Right lobe of liver (tissue), 6 donors: Measurements from ENCODE around the gene LINC01488. TPM values are rescaled to one million over a fixed set of nuclear protein-coding genes. Genes with fewer than 3 reads are reported as not detected.

Source experiments
- ATAC-seq, 4 donors: fragments of 200-7000 bp; cut with Tn5 transposase; one replicate each; pipeline ENCODE4 v1.9.1; 2020; ENCODE audit warnings: mild to moderate bottlenecking in 4 of 4, moderate library complexity in 4 of 4
- DNase-seq, 3 donors: peaks; one replicate each; pipeline ENCODE4 v3.0.0-alpha.2; 2020
- H3K27ac ChIP-seq, 3 donors: fragments of 200-600 bp; one replicate each; pipeline ENCODE4 v1.8.0; 2022
- H3K27me3 ChIP-seq, 2 donors: fragments of 200-600 bp; one replicate each; pipeline ENCODE4 v1.8.0; 2022
- H3K36me3 ChIP-seq, 4 donors: fragments of 200-600 bp; sonication (generic) in 1 of 4; one replicate each; pipeline versions ENCODE4 v1.5.1 to v1.8.0; 2017 to 2022; ENCODE audit warnings: control low read depth in 1 of 4
- H3K4me1 ChIP-seq, 4 donors: fragments of 200-600 bp; sonication (generic) in 1 of 4; one replicate each; pipeline versions ENCODE4 v1.5.1 to v1.8.0; 2017 to 2022; ENCODE audit warnings: control low read depth in 1 of 4
- H3K4me3 ChIP-seq, 3 donors: fragments of 200-600 bp; one replicate each; pipeline ENCODE4 v1.8.0; 2022
- H3K9me3 ChIP-seq, 4 donors: fragments of 200-600 bp; sonication (generic) in 1 of 4; one replicate each; pipeline versions ENCODE4 v1.5.1 to v1.8.0; 2017 to 2022; ENCODE audit warnings: control low read depth in 1 of 4
- CTCF ChIP-seq, 4 donors: fragments of 200-600 bp in 3 of 4; fragments of 450-650 bp in 1 of 4; IDR thresholded peaks; one replicate each; pipeline versions ENCODE4 v1.5.1 to v1.8.0; 2016 to 2022; ENCODE audit warnings: antibody characterized with exemption in 4 of 4, mild to moderate bottlenecking in 2 of 4
- POLR2A ChIP-seq: fragments of 450-650 bp; IDR thresholded peaks from one replicate; pipeline ENCODE4 v1.6.1; 2017; ENCODE audit warnings: antibody characterized with exemption, mild to moderate bottlenecking
- WGBS: methylation state at CpG from one replicate; pipeline ENCODE4 v1.1.6; 2018; ENCODE audit warnings: low coverage, low lambda C conversion rate; ENCODE audit not compliant: insufficient coverage; ENCODE audit errors: missing lambda C conversion rate; 5-methylcytosine and 5-hydroxymethylcytosine counted together
- intact Hi-C, 2 donors: fragments of 100-400 bp; cut with DNase I; formaldehyde crosslinking; loops; one replicate each; pipeline versions ENCODE4 v1.11.2 to v1.14.1; 2022
- total RNA-seq, 6 experiments: library from RNA; depleted of rRNA in 2 of 6; stranded (reverse); fragments of >200 nt in 2 of 6; fragmentation: NEBNext Ultra II Directional in 3 of 6; extraction: Animal tissue kit (Norgen Biotek cat#: 25700) in 3 of 6; gene quantifications; one replicate each; pipeline versions ENCODE4 v1.1.0 to v1.2.4, GENCODE V29; 2016 to 2023
- donor health status: DM: no; HTN: yes; CAD: no.
- donor health status: DM: no; HTN: no; CAD: no.
- donor health status: DM: no; HTN: no; CAD: no.
- donor health status: DM: no; HTN: yes; CAD: no.
- donor health status: DM: no; HTN: yes; CAD: no.

Gene LINC01488
- total RNA-seq, 6 experiments from 2014 or later: 0.63 to 22.9 (median 1.1) TPM; not detected in 1

- Histone ChIP-seq H3K27ac (no peak overlapping the region), H3K27me3 (no peaks in the 10 kb centered on the region), H3K4me1 (peaks cover 0 to 7% (median 0%) of the 10 kb centered on the region in 4 donors), H3K9me3 (no peaks in the 10 kb centered on the region), H3K4me3 (no peak overlapping the region), H3K36me3 (no peaks in the 10 kb centered on the region)
- DNase-seq (peak in 1 of 3 donors; percentile 39), ATAC-seq (no peak)
- intact Hi-C loops: no loop called here
- TF ChIP-seq POLR2A (no peak), CTCF (IDR thresholded peaks at IDR 0.05) (no peak)
- 67% methylated on average over 3 of the region's 10 CpGs for WGBS
Observed at GRCh38 chr11:69537126-69537525, 55.7 kb downstream of the LINC01488 start.

GRCh38 chr11:69537855-69538640 is 56.6 kb downstream of the LINC01488 start:
- ATAC-seq (no peak), DNase-seq (peak in 1 of 3 donors; percentile 27)
- TF ChIP-seq CTCF (IDR thresholded peaks at IDR 0.05) (no peak), POLR2A (no peak)
- H3K4me3 ChIP-seq: no peak overlapping the region
- H3K27me3 ChIP-seq: no peaks in the 10 kb centered on the region
- H3K36me3 ChIP-seq: no peaks in the 10 kb centered on the region
- intact Hi-C loops: no loop called here
- H3K9me3 ChIP-seq: no peaks in the 10 kb centered on the region
- H3K27ac ChIP-seq: no peak overlapping the region
- peaks cover 0 to 7% (median 0%) of the 10 kb centered on the region in 4 donors for H3K4me1 ChIP-seq
- WGBS: 79% methylated on average over 6 of the region's 12 CpGs

GRCh38 chr11:69538854-69539253 is 57.4 kb downstream of the LINC01488 start:
- Histone ChIP-seq H3K36me3 (no peaks in the 10 kb centered on the region), H3K4me3 (no peak overlapping the region), H3K27me3 (no peaks in the 10 kb centered on the region), H3K9me3 (no peaks in the 10 kb centered on the region), H3K4me1 (peaks cover 0 to 7% (median 0%) of the 10 kb centered on the region in 4 donors), H3K27ac (no peak overlapping the region)
- intact Hi-C loops: no loop called here
- TF ChIP-seq CTCF (IDR thresholded peaks at IDR 0.05) (no peak), POLR2A (no peak)
- peak in 1 of 3 donors; percentile 47 for DNase-seq
- no CpG with 5 or more reads among the region's 8 CpGs for WGBS
- ATAC-seq: no peak

- DNase-seq (peak in 1 of 3 donors; percentile 44), ATAC-seq (peak; percentile 43 to 70 (median 49))
- no peaks in the 10 kb centered on the region for H3K36me3 ChIP-seq
- WGBS: 43% methylated on average over 12 of the region's 14 CpGs
- intact Hi-C loops: no loop called here
- peaks cover 0 to 7% (median 0%) of the 10 kb centered on the region in 4 donors for H3K4me1 ChIP-seq
- no peak for TF ChIP-seq CTCF (IDR thresholded peaks at IDR 0.05)
- H3K27ac ChIP-seq: peak overlapping the region in 1 of 3 donors; percentile 28
- no peaks in the 10 kb centered on the region for H3K9me3 ChIP-seq
- H3K27me3 ChIP-seq: no peaks in the 10 kb centered on the region
- H3K4me3 ChIP-seq: no peak overlapping the region
Observed at GRCh38 chr11:69539416-69540117, 58.1 kb downstream of the LINC01488 start.
